ENCODE results near the gene ZNF469. TPM values are rescaled to one million over a fixed set of nuclear protein-coding genes. Genes with fewer than 3 reads are reported as not detected.

ZNF469 gene
- polyA plus RNA-seq, 1 donor (not counting 4 experiments of a cell fraction or from before 2014, with no cell fraction given), result not detected

- Histone ChIP-seq H3K9ac (ENCODE audit: control insufficient read depth, extremely low read depth, insufficient read depth, low read length) (peak overlapping the region; percentile 22), H3K36me3 (ENCODE audit: control insufficient read depth in 2 of 2, extremely low read depth in 1 of 2, insufficient read depth in 2 of 2, low read length in 2 of 2) (no peaks in the 10 kb centered on the region), H2AFZ (ENCODE audit: control insufficient read depth, low read length) (no peak overlapping the region), H3K9me3 (ENCODE audit: control insufficient read depth, low read depth, low read length) (no peaks in the 10 kb centered on the region), H3K4me3 (ENCODE audit: control insufficient read depth in 2 of 3, extremely low read depth in 1 of 3, insufficient read depth in 2 of 3, low read depth in 1 of 3, low read length in 3 of 3) (no peak overlapping the region), H3K9me1 (ENCODE audit: control insufficient read depth, extremely low read depth, insufficient read depth, low read length) (no peaks in the 10 kb centered on the region), H3K79me2 (ENCODE audit: control insufficient read depth, insufficient read depth, low read length) (no peaks in the 10 kb centered on the region), H4K20me1 (ENCODE audit: control insufficient read depth, extremely low read depth, insufficient read depth, low read length) (no peaks in the 10 kb centered on the region), H3K4me1 (ENCODE audit: control insufficient read depth, extremely low read depth, insufficient read depth, low read length) (peaks cover 10% of the 10 kb centered on the region), H3K27ac (ENCODE audit: control insufficient read depth, insufficient read depth, low read length) (no peak overlapping the region), H3K4me2 (ENCODE audit: control insufficient read depth, extremely low read depth, insufficient read depth, low read depth, low read length) (peak overlapping the region; percentile 29), H3K27me3 (ENCODE audit: control insufficient read depth, extremely low read depth, insufficient read depth, low read length) (peaks cover 26% of the 10 kb centered on the region)
- FAIRE-seq (peak; percentile 23), DNase-seq (ENCODE audit: low read depth, low spot score) (no peak)
- dilution Hi-C loops (cut with MboI; ENCODE audit: extremely low pct_ligation_motif_present, low sequenced_read_pairs), result no loop called here
- TF ChIP-seq EZH2 (IDR thresholded peaks at IDR 0.05; ENCODE audit: low read length) (no peak), CTCF (optimal IDR thresholded peaks at IDR 0.05 in 1 of 3, IDR thresholded peaks at IDR 0.05 in 1 of 3, conservative IDR thresholded peaks at IDR 0.05 in 1 of 3; ENCODE audit: extremely low read depth in 1 of 3, insufficient read depth in 2 of 3, low read length in 3 of 3) (no peak)
These were observed 42.0 kb downstream of the ZNF469 start for GRCh38 chr16:88424587-88425235.

GRCh38 chr16:88426018-88426417 lies 43.3 kb downstream of the ZNF469 start:
- H3K9me3 ChIP-seq (ENCODE audit: control insufficient read depth, low read depth, low read length), result no peaks in the 10 kb centered on the region

More at GRCh38 chr16:88426018-88426417, 43.3 kb downstream of the ZNF469 start:
- H3K4me1 ChIP-seq (ENCODE audit: control insufficient read depth, extremely low read depth, insufficient read depth, low read length), result peaks cover 10% of the 10 kb centered on the region
- no peaks in the 10 kb centered on the region for H3K36me3 ChIP-seq (ENCODE audit: control insufficient read depth in 2 of 2, extremely low read depth in 1 of 2, insufficient read depth in 2 of 2, low read length in 2 of 2)
- no peak for TF ChIP-seq EZH2 (IDR thresholded peaks at IDR 0.05; ENCODE audit: low read length)
- TF ChIP-seq CTCF (optimal IDR thresholded peaks at IDR 0.05 in 1 of 3, IDR thresholded peaks at IDR 0.05 in 1 of 3, conservative IDR thresholded peaks at IDR 0.05 in 1 of 3; ENCODE audit: extremely low read depth in 1 of 3, insufficient read depth in 2 of 3, low read length in 3 of 3), result no peak
- no peak overlapping the region for H3K9ac ChIP-seq (ENCODE audit: control insufficient read depth, extremely low read depth, insufficient read depth, low read length)
- no peak for FAIRE-seq
- H3K27me3 ChIP-seq (ENCODE audit: control insufficient read depth, extremely low read depth, insufficient read depth, low read length), result peaks cover 33% of the 10 kb centered on the region
- H2AFZ ChIP-seq (ENCODE audit: control insufficient read depth, low read length), result no peak overlapping the region
- H4K20me1 ChIP-seq (ENCODE audit: control insufficient read depth, extremely low read depth, insufficient read depth, low read length), result no peaks in the 10 kb centered on the region
- H3K79me2 ChIP-seq (ENCODE audit: control insufficient read depth, insufficient read depth, low read length), result no peaks in the 10 kb centered on the region
- no peak overlapping the region for H3K27ac ChIP-seq (ENCODE audit: control insufficient read depth, insufficient read depth, low read length)
- DNase-seq (ENCODE audit: low read depth, low spot score), result no peak
- dilution Hi-C loops (cut with MboI; ENCODE audit: extremely low pct_ligation_motif_present, low sequenced_read_pairs), result no loop called here
- H3K4me2 ChIP-seq (ENCODE audit: control insufficient read depth, extremely low read depth, insufficient read depth, low read depth, low read length), result no peak overlapping the region
- H3K9me1 ChIP-seq (ENCODE audit: control insufficient read depth, extremely low read depth, insufficient read depth, low read length), result no peaks in the 10 kb centered on the region
- no peak overlapping the region for H3K4me3 ChIP-seq (ENCODE audit: control insufficient read depth in 2 of 3, extremely low read depth in 1 of 3, insufficient read depth in 2 of 3, low read depth in 1 of 3, low read length in 3 of 3)
